NCI-H128 (cell line): Measurements from ENCODE around the gene ZNF583.

ENCODE experiments used
- DNase-seq: peaks from one replicate; lab custom pipeline; 2025; ENCODE audit not compliant: unreplicated experiment; lab: John Stamatoyannopoulos, UW

Gene ZNF583

GRCh38 chr19:56403764-56404704, at the start of gene ZNF583:
Gene ZNF583 (plus strand): TSS chr19:56404332. CDS start chr19:56407115, 2,783 bp downstream.
- peak; percentile 66 for DNase-seq

- no peak for DNase-seq
Observed at GRCh38 chr19:56355517-56355916, 48.6 kb upstream of the ZNF583 start.

- no peak for DNase-seq
Observed at GRCh38 chr19:56356944-56357343, 47.2 kb upstream of the ZNF583 start.

- no peak for DNase-seq
Observed at GRCh38 chr19:56360841-56361240, 43.3 kb upstream of the ZNF583 start.

GRCh38 chr19:56367829-56368711, 36.1 kb upstream of the ZNF583 start:
- DNase-seq, result peak; percentile 90

- no peak for DNase-seq
Observed at GRCh38 chr19:56369886-56370676, 34.1 kb upstream of the ZNF583 start.

- DNase-seq, result no peak
Observed at GRCh38 chr19:56372281-56372680, 31.9 kb upstream of the ZNF583 start.

- no peak for DNase-seq
Observed at GRCh38 chr19:56377105-56377924, 26.8 kb upstream of the ZNF583 start.

- DNase-seq, result no peak
Observed at GRCh38 chr19:56383826-56384605, 20.1 kb upstream of the ZNF583 start.

- peak; percentile 71 for DNase-seq
Observed at GRCh38 chr19:56393119-56394012, 10.8 kb upstream of the ZNF583 start, which contains the start of gene ZNF582. Gene ZNF582 (minus strand): TSS chr19:56393534. CDS start chr19:56391752, 1,782 bp downstream.

- no peak for DNase-seq
Observed at GRCh38 chr19:56398809-56399208, 5.3 kb upstream of the ZNF583 start.

GRCh38 chr19:56400485-56400884, 3.6 kb upstream of the ZNF583 start:
- DNase-seq, result no peak

GRCh38 chr19:56403261-56403660, 871 bp upstream of the ZNF583 start:
- no peak for DNase-seq

- DNase-seq, result no peak
Observed at GRCh38 chr19:56404705-56405056, 549 bp downstream of the ZNF583 start.

GRCh38 chr19:56405062-56405461, 930 bp downstream of the ZNF583 start:
- DNase-seq, result no peak

GRCh38 chr19:56423276-56423984, 19.3 kb downstream of the ZNF583 start:
- no peak for DNase-seq

GRCh38 chr19:56423985-56424353, 19.8 kb downstream of the ZNF583 start:
- no peak for DNase-seq
